SH-SY5Y (cell line): Measurements from ENCODE around the gene ZNF860.

Source experiments
- GATA2 ChIP-seq: IDR thresholded peaks from 2 replicates; pipeline ENCODE4 v1.6.1; 2011; ENCODE audit warnings: mild to moderate bottlenecking, low read depth, low read length
- GATA3 ChIP-seq: IDR thresholded peaks from 2 replicates; pipeline ENCODE4 v1.6.1; 2011; ENCODE audit warnings: low read depth, mild to moderate bottlenecking, low read length, moderate library complexity

The ZNF860 gene

GRCh38 chr3:31974471-31974870 lies 7.1 kb upstream of the ZNF860 start:
- TF ChIP-seq GATA3 (no peak), GATA2 (no peak)

DNA sequence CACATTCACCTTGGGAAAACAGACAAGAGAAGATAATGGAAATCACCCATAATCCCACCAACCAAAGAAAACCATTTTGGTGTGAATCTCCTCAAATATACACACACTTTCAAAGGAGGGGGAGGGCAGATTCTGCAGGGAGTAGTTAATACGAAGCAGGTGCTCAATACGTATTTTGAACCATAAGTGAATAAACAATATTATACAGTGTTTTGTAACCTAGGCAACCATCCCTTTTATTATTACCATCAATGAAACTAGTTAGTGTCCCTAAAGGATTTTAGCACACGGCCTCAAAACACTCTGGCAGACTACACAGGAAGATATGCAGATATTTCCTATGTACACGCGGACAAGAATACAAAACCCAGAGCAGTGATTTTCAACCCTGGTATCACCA lies 6.6 kb upstream of the ZNF860 start:
- TF ChIP-seq GATA2 (no peak), GATA3 (no peak)

DNA sequence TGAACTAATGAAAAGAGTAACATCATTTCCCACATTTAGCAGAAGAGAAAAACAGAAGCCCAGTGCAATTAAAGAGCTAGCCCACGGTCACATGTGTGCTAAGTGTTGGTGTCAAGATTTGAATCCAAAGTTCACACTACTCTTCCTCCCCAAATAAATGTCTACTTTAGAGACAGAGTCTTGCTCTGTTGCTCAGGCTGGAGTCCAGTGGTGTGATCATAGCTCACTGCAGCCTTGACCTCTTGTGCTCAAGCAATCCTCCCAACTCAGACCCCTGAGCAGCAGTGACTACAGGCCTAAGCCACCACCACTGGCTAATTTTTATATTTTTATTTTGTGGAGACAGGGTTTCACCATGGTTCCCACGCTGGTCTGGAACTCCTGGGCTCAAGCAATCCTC lies 5.2 kb upstream of the ZNF860 start:
- no peak for TF ChIP-seq GATA3
- no peak for TF ChIP-seq GATA2

DNA sequence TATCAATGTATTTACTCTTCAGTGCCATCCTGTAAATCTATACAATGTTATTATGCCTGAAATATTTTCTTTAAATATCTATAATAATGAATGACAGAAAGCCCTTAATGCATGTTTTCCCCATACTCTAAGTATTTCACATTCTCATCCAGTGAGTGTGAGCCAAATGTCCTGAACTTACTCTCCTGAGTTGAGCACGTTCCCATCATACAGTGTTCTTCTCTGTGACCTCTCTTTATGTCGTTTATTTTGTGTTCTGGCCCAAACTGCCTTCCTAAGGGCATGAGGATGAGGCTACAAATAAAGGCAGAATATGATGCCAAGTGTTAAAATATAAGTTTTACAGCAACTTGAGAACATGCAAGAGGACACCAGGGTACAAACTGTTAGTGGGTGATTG lies 3.8 kb upstream of the ZNF860 start:
- no peak for TF ChIP-seq GATA3
- no peak for TF ChIP-seq GATA2

- no peak for TF ChIP-seq GATA3
- TF ChIP-seq GATA2 = no peak
These were observed 3.0 kb upstream of the ZNF860 start for GRCh38 chr3:31978553-31978952.

GRCh38 chr3:31979001-31979697 lies 2.4 kb upstream of the ZNF860 start:
- TF ChIP-seq GATA2 (no peak), GATA3 (no peak)

DNA sequence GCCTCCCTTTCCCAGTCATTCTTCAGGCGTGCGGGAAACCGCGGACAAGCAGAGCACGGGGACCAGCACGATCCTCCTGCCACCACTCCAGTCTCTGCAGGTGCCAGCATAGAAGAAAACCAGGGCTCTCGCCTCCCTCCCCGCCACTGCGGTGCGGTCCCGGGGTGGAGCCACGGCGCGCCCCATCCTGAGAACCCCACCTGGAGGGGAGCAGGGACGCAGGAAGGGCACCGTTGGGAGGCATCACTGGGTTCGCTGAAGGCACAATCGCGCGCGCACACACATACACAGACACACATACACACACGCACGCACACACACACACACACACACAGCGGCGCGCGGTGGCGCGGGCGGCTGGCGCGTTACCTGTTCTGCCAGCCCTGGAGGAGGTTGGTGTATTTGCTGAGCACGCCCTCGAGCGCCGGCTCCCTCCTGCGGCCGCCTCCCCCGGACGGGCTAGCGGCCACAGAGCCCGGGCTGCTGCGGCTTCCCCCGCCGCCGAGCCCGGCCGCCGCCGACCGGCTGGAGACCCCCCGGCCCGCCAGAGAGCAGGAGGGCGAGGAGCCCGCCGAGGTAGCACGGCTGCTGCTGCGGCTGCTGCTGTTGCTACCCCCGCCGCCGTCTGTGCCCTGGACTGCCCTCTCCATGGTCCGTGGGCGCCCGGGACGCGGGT lies 882 bp upstream of the ZNF860 start:
- TF ChIP-seq GATA2 (no peak), GATA3 (no peak)

GRCh38 chr3:31984321-31984720 lies 2.8 kb downstream of the ZNF860 start:
- TF ChIP-seq GATA2 = no peak
- no peak for TF ChIP-seq GATA3

DNA sequence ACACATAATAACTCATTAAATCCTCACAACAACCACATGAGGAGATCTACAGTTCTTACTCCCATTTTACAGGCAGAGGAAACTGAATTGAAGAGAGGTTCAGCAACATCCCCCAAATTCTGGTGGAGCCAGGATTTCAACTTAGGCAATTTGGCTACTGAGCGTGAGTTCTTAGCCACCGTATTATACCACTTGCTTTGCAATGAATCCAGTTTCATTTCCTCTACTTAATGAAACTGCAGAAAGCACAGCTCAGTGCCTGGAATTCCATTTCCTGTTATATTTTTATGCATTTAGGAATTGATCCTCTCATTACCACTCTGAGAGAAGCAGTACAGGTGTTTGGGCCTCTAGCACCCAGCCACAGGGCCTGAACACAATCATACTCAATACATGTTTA lies 4.3 kb downstream of the ZNF860 start:
- TF ChIP-seq GATA3 (no peak), GATA2 (no peak)

GRCh38 chr3:31988271-31988670 lies 6.7 kb downstream of the ZNF860 start:
- TF ChIP-seq GATA2 (no peak), GATA3 (no peak)

GRCh38 chr3:31993843-31994242 lies 12.3 kb downstream of the ZNF860 start:
- TF ChIP-seq GATA2 (no peak), GATA3 (no peak)

GRCh38 chr3:31996195-31996594 lies 14.6 kb downstream of the ZNF860 start:
- no peak for TF ChIP-seq GATA2

GRCh38 chr3:31997500-31997899 lies 15.9 kb downstream of the ZNF860 start:
- TF ChIP-seq GATA3 = no peak
- no peak for TF ChIP-seq GATA2

DNA sequence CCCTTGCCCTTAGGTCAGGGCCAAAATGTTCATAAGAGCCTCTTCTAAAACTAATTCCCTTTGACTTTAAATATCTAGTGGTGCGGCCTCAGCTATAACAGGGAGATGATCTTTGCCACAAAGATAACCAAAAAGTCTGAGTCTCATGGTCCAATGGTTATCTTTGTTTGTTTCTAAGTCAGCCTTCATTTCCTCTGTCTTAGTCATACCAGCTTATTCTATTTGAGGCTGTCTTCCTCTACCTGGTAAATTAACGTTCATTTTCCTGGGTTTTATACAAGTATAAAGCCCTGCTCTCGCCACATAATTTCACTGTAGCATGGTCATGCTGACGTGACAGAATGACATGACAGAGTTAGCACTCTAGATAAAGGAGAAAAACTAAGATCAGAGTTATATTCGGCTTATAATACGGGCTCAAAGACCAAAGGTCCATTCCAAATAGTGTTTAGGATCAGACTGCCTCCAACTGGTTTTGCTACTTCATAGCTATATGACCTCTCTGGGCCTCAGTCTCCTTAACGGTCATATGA lies 18.4 kb downstream of the ZNF860 start:
- no peak for TF ChIP-seq GATA2
- TF ChIP-seq GATA3 = no peak

DNA sequence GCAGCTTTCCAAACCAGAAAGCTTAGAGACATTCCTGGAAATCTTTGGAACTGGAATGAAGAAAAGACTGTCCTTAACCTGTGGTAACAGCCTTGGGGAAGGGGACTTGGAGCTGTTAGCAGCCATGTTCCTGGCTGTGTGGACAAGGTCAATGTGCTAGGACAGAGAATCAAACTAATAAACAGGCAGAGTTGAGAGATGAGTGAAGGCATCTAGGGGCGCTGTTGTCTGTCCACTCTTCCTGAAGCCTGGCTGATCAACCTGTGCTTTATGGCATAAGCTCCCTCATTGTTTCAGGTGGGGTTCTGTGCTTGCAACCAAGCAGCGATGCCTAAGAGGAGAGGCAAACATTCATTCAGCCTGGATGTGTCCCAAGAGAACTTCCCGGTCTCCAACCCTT lies 19.3 kb downstream of the ZNF860 start:
- TF ChIP-seq GATA3 = no peak
- no peak for TF ChIP-seq GATA2
